Panc1 (cell line): ENCODE measurements around the gene CDCA3.

Source experiments
- CTCF ChIP-seq: fragments of 450-650 bp; IDR thresholded peaks from 2 replicates; pipeline ENCODE4 v1.5.1; 2017; ENCODE audit warnings: mild to moderate bottlenecking
- POLR2AphosphoS5 ChIP-seq: IDR thresholded peaks from 2 replicates; pipeline ENCODE4 v1.6.1; 2012; ENCODE audit warnings: mild to moderate bottlenecking, low read depth, low read length, moderate library complexity

GRCh38 chr12:6851921-6852650 lies 1.0 kb upstream of the CDCA3 start, which contains the start of gene USP5:
- TF ChIP-seq CTCF (no peak), POLR2AphosphoS5 (peak; percentile 76; the same call in 1 of the 2 replicates)
